Measurements from ENCODE around the gene ADCY4. TPM values are rescaled to one million over a fixed set of nuclear protein-coding genes. Genes with fewer than 3 reads are reported as not detected.

The ADCY4 gene
- polyA plus RNA-seq, 3 donors = 0.69 to 11.9 (median 0.70) TPM

- intact Hi-C loops (cut with micrococcal nuclease) = loop anchor here in 1 of 2 donors (10.0 kb wide), 1 partner anchor 175 kb away; the partner anchor contains the start of genes DCAF11 and NRL
Observed at GRCh38 chr14:24289649-24290280, 45.1 kb downstream of the ADCY4 start.

DNA sequence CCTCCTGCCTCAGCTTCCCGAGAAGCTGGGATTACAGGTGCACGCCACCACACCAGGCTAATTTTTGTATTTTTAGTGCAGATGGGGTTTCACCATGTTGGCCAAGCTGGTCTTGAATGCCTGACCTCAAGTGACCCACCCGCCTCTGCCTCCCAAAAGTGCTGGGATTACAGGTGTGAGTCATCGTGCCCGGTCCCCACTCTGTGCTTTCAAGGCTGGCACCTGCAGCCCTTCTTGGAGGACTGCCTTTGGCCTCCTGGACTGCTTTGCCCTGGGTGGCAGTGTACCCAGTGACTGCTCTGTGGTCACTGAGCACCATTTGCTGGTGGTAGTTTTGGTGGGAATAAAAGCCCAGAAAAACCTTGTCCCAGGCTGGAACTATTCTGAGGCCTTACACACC lies 47.9 kb downstream of the ADCY4 start:
- whole genome bisulfite sequencing (ENCODE audit: insufficient coverage) = 87% methylated on average over 5 of the region's 5 CpGs

More at GRCh38 chr14:24289649-24290280, 45.1 kb downstream of the ADCY4 start:
- TF ChIP-seq, protein P1, sequence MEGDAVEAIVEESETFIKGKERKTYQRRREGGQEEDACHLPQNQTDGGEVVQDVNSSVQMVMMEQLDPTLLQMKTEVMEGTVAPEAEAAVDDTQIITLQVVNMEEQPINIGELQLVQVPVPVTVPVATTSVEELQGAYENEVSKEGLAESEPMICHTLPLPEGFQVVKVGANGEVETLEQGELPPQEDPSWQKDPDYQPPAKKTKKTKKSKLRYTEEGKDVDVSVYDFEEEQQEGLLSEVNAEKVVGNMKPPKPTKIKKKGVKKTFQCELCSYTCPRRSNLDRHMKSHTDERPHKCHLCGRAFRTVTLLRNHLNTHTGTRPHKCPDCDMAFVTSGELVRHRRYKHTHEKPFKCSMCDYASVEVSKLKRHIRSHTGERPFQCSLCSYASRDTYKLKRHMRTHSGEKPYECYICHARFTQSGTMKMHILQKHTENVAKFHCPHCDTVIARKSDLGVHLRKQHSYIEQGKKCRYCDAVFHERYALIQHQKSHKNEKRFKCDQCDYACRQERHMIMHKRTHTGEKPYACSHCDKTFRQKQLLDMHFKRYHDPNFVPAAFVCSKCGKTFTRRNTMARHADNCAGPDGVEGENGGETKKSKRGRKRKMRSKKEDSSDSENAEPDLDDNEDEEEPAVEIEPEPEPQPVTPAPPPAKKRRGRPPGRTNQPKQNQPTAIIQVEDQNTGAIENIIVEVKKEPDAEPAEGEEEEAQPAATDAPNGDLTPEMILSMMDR (IDR thresholded peaks at IDR 0.05) = no peak
- Mint-ChIP-seq H3K36me3 (peaks cover 50 to 62% of the 10 kb centered on the region in 2 donors), H3K27ac (peak overlapping the region in 1 of 7 donors; percentile 0), H3K4me3 (no peak overlapping the region), H3K27me3 (ENCODE audit: low read depth in 3 of 3) (peaks cover 0 to 1% (median 0%) of the 10 kb centered on the region in 3 donors), H3K4me1 (peaks cover 7% of the 10 kb centered on the region), H3K9me3 (no peaks in the 10 kb centered on the region)
- H3K9ac ChIP-seq (ENCODE audit: insufficient read depth, low read length, poor library complexity, severe bottlenecking) = no peak overlapping the region
- peaks cover 3% of the 10 kb centered on the region for H3K79me2 ChIP-seq (ENCODE audit: insufficient read depth, low read length)
- H3K4me3 ChIP-seq (replicated peaks in 1 of 3; ENCODE audit: low read depth in 2 of 3, low read length in 3 of 3) = no peak overlapping the region
- H3K4me1 ChIP-seq (ENCODE audit: control insufficient read depth in 1 of 2, insufficient read depth in 2 of 2, low read length in 2 of 2) = no peaks in the 10 kb centered on the region
- DNase-seq = no peak
- H2AFZ ChIP-seq (ENCODE audit: insufficient read depth, low read depth, low read length, poor library complexity, severe bottlenecking) = no peak overlapping the region
- no peaks in the 10 kb centered on the region for H4K20me1 ChIP-seq (ENCODE audit: insufficient read depth, low read length)
- H3K4me2 ChIP-seq (replicated peaks; ENCODE audit: extremely low read depth, low read length, poor library complexity, severe bottlenecking) = no peak overlapping the region
- no peaks in the 10 kb centered on the region for H3K27me3 ChIP-seq (ENCODE audit: control insufficient read depth in 2 of 2, insufficient read depth in 2 of 2, low read length in 2 of 2)
- no peak overlapping the region for H3K27ac ChIP-seq (ENCODE audit: low read depth in 1 of 2, low read length in 2 of 2)
- 65% methylated on average over 6 of the region's 6 CpGs for WGBS (ENCODE audit: insufficient coverage)
- no peaks in the 10 kb centered on the region for H3K9me3 ChIP-seq (replicated peaks in 1 of 2; ENCODE audit: control insufficient read depth in 1 of 2, insufficient read depth in 1 of 2, low read length in 2 of 2)
- H3K36me3 ChIP-seq (replicated peaks in 1 of 2; ENCODE audit: control insufficient read depth in 1 of 2, insufficient read depth in 2 of 2, low read length in 2 of 2) = peaks cover 40 to 52% of the 10 kb centered on the region in 2 donors

More for the DNA sequence above, 47.9 kb downstream of the ADCY4 start:
- H3K9me3 ChIP-seq (replicated peaks in 1 of 2; ENCODE audit: control insufficient read depth in 1 of 2, insufficient read depth in 1 of 2, low read length in 2 of 2) = no peaks in the 10 kb centered on the region
- peaks cover 37 to 40% of the 10 kb centered on the region in 2 donors for H3K36me3 Mint-ChIP-seq
- peaks cover 0 to 3% (median 0%) of the 10 kb centered on the region in 7 donors for H3K9me3 Mint-ChIP-seq
- H3K36me3 ChIP-seq (replicated peaks in 1 of 2; ENCODE audit: control insufficient read depth in 1 of 2, insufficient read depth in 2 of 2, low read length in 2 of 2) = peaks cover 29% of the 10 kb centered on the region in 2 donors
- peaks cover 9 to 10% of the 10 kb centered on the region in 2 donors for H3K4me1 ChIP-seq (ENCODE audit: control insufficient read depth in 1 of 2, insufficient read depth in 2 of 2, low read length in 2 of 2)
- H3K4me1 Mint-ChIP-seq = peaks cover 18% of the 10 kb centered on the region
- peaks cover 10% of the 10 kb centered on the region for H3K79me2 ChIP-seq (ENCODE audit: insufficient read depth, low read length)
- H3K4me2 ChIP-seq (replicated peaks; ENCODE audit: extremely low read depth, low read length, poor library complexity, severe bottlenecking) = no peak overlapping the region
- no peak for DNase-seq
- H3K4me3 ChIP-seq (replicated peaks in 1 of 3; ENCODE audit: low read depth in 2 of 3, low read length in 3 of 3) = no peak overlapping the region
- peaks cover 0 to 4% (median 0%) of the 10 kb centered on the region in 3 donors for H3K27me3 Mint-ChIP-seq (ENCODE audit: low read depth in 3 of 3)
- no peak overlapping the region for H3K27ac ChIP-seq (ENCODE audit: low read depth in 1 of 2, low read length in 2 of 2)
- no peaks in the 10 kb centered on the region for H4K20me1 ChIP-seq (ENCODE audit: insufficient read depth, low read length)
- no peaks in the 10 kb centered on the region for H3K27me3 ChIP-seq (ENCODE audit: control insufficient read depth in 2 of 2, insufficient read depth in 2 of 2, low read length in 2 of 2)
- no peak overlapping the region for H3K27ac Mint-ChIP-seq
- H2AFZ ChIP-seq (ENCODE audit: insufficient read depth, low read depth, low read length, poor library complexity, severe bottlenecking) = no peak overlapping the region
- intact Hi-C loops (cut with micrococcal nuclease) = no loop called here
- H3K9ac ChIP-seq (ENCODE audit: insufficient read depth, low read length, poor library complexity, severe bottlenecking) = no peak overlapping the region
- no peak overlapping the region for H3K4me3 Mint-ChIP-seq
- TF ChIP-seq, protein P1 (IDR thresholded peaks at IDR 0.05) = no peak

All from CD14-positive monocyte (primary cell).